AG04449 (cell line): ENCODE results near the gene LEMD1.

Source experiments
- CTCF ChIA-PET: fragments of 350-600 bp; formaldehyde crosslinking; extraction: SDS; loops from one replicate; lab custom pipeline; 2021; ENCODE audit warnings: antibody characterized with exemption; lab: Yijun Ruan, JAX
- POLR2A ChIA-PET: fragments of 400-600, 350-600 bp; formaldehyde crosslinking; extraction: SDS; loops from one replicate; lab custom pipeline; 2020; ENCODE audit warnings: antibody characterized with exemption, inconsistent platforms; lab: Yijun Ruan, JAX
- DNase-seq: peaks from one replicate; pipeline ENCODE4 v3.0.0-alpha.2; 2010; ENCODE audit warnings: low read depth, low spot score
- H3K4me3 ChIP-seq: 2 replicates; pipeline ENCODE4 v1.5.1; 2011; ENCODE audit warnings: low read depth, mild to moderate bottlenecking, control low read depth, low read length
- TF ChIP-seq, protein P1 (sequence below): IDR thresholded peaks from one replicate; pipeline ENCODE4 v1.5.1; 2011; ENCODE audit warnings: mild to moderate bottlenecking, moderate library complexity, low read length, control low read depth, inconsistent platforms; ENCODE audit not compliant: insufficient read depth; ENCODE audit errors: missing control alignments

LEMD1 gene

DNA sequence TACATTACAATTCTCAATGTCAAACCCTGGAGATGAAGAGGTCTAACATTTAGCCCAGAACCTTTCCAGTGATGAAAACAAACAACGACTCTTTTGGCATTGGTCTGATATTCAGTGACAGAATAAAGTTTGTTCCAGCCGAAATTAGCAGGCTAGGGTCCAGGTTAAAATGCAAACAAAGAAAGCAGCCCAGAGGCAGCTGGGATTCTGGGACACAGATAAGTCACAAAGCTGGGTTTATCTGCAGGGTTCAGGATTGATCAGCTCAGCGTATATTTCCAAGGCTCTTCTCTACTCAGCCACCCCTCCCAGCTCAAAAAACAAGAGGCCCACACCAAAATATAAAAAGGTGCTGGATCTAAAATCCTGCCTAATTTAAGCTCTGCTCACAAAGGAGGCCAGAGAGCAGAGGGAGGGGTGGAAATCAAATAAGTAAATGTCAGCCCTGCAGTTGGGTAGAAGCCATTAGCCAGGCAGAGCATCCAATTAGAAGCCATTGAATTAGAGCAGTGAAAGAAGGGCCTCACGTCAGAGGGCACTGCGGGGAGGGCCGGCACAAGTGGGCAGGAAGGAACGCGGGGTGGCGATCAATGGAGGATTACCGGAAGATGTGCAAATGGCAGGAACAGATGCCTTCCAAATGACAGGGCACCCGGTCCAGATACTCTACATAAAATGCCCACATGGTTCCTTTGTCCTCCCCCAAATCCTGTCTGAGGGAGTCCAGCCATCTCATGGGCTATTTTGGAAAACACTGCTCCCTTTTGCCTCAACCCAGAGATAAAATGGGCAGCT, 61.9 kb downstream of the LEMD1 start:
- ChIA-PET CTCF (interaction anchor here (1.0 to 2.5 kb wide), 4 partner anchors 25 to 165 kb away, joined by 4 to 7 read pairs (median 4); no protein-coding TSS in a partner anchor), POLR2A (interaction anchor here (0.7 kb wide), 1 partner anchor 9 kb away, joined by 3 read pairs; no protein-coding TSS in a partner anchor)
- no peak for DNase-seq
- TF ChIP-seq, protein P1, sequence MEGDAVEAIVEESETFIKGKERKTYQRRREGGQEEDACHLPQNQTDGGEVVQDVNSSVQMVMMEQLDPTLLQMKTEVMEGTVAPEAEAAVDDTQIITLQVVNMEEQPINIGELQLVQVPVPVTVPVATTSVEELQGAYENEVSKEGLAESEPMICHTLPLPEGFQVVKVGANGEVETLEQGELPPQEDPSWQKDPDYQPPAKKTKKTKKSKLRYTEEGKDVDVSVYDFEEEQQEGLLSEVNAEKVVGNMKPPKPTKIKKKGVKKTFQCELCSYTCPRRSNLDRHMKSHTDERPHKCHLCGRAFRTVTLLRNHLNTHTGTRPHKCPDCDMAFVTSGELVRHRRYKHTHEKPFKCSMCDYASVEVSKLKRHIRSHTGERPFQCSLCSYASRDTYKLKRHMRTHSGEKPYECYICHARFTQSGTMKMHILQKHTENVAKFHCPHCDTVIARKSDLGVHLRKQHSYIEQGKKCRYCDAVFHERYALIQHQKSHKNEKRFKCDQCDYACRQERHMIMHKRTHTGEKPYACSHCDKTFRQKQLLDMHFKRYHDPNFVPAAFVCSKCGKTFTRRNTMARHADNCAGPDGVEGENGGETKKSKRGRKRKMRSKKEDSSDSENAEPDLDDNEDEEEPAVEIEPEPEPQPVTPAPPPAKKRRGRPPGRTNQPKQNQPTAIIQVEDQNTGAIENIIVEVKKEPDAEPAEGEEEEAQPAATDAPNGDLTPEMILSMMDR, result no peak
- no peak overlapping the region for H3K4me3 ChIP-seq

DNA sequence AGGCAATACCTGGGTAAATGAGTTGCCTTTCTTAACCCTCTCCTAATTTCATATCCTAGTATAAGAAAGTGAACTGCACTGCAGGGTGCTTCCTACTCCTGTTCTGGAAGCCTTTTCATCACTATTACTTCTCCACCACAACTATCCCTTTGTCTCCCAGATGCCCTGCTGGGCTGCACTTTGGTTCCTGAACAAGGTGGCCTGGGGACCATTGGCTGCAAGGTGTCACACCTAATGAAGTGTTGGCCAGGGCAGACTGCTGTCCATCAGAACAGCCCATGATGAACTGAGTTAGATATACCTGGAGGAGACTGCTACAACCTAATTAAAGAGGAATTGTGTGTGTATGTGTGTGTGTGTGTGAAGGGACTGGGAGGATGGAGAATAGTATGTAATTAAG, 63.3 kb downstream of the LEMD1 start:
- TF ChIP-seq, protein P1, result no peak
- DNase-seq, result no peak
- no peak overlapping the region for H3K4me3 ChIP-seq
- ChIA-PET POLR2A (no interaction called here), CTCF (interaction anchor here (1.6 to 6.5 kb wide), 3 partner anchors 23 to 166 kb away, joined by 4 to 201 read pairs (median 7); no protein-coding TSS in a partner anchor)

DNA sequence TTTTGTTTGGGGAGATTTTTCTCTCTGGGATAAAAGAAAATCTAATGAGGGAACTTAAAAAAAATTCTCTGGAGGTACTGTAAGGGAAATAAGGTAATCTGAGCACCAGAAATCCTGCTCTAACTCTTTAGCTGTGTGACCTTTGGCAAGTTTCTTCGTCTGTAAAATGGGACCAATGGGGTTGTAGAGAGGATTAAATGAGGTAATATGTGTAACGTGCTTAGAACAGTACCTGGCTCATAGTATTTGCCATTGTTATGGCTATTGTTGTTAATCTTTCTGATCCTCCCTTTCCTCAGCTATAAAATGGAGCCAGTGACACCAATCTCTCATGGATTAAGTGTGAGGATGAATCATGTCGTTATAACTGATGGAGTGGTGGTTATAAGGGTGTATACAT, 64.3 kb downstream of the LEMD1 start:
- H3K4me3 ChIP-seq, result no peak overlapping the region
- DNase-seq, result no peak
- ChIA-PET CTCF (interaction anchor here (0.7 to 6.5 kb wide), 7 partner anchors 8 to 167 kb away, joined by 3 to 201 read pairs (median 4); no protein-coding TSS in a partner anchor), POLR2A (no interaction called here)
- TF ChIP-seq, protein P1, result no peak

DNA sequence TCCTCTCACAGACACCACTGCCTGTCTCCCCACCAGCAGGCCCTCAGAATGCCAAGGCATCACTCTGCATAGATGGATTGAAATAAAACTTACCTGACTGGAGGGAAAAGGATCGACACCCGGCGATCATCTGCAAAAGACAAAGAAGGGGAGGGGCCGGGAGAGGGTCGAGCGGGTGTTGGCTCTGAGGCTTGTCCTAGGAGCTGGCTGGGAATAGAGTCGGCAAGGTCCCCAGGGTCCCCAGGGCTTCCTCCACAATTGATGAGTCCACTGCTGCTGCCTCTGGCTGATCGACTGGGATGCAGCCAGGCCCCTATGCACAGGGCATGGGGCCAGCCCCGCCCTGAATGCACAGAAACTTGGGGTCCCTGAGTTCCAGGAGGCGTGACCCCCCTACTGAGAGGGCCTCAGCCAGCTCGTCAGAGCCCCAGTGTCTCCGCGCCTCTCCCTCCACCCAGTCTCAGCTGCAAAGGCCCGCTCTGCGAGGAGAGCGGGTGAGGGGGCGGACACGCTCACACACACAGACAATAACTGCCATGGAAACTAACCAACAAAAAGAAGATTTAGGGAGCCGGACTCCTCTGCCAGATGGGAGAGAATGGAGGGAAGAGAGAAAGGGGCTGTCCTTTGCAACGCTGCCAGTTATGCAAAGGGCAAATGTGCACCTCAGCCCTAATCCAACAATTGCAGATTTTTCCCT, 65.3 kb downstream of the LEMD1 start, which contains the start of gene KLHDC8A:
TSS of gene KLHDC8A (minus strand) at position 483 of the 700 bp plus-strand sequence. CDS start 13,318 bp downstream, outside the sequence.
- ChIA-PET POLR2A (no interaction called here), CTCF (interaction anchor here (1.0 to 6.5 kb wide), 10 partner anchors 9 to 168 kb away, joined by 3 to 201 read pairs (median 6); no protein-coding TSS in a partner anchor)
- DNase-seq, result no peak
- TF ChIP-seq, protein P1, result no peak
- H3K4me3 ChIP-seq, result no peak within 1 kb of the TSS

DNA sequence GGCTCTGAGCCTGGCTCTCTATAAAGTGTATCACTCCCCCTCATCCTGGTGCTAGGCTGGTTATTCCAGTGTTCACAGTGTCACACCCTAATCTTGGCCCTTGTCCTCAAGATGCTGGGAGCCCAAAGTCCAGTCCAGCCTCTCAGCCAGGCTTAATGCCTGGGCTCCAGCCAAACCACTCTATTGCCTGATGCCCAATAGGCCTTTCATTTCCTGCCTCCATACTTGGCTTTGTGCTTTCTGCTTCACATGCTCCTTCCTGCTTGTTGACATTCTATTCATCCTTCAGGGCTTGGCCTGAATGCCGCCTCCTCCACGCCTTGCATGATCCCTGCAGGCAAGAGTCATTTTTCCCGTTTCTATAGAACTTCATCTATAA, 66.8 kb downstream of the LEMD1 start:
- TF ChIP-seq, protein P1, result no peak
- ChIA-PET CTCF (interaction anchor here (1.1 to 6.5 kb wide), 38 partner anchors 8 to 211 kb away, joined by 3 to 201 read pairs (median 9); partner anchors contain the start of gene BLACAT1), POLR2A (no interaction called here)
- H3K4me3 ChIP-seq, result no peak overlapping the region
- no peak for DNase-seq
